ENCODE results near the gene NR2E3.

Gene NR2E3

DNA sequence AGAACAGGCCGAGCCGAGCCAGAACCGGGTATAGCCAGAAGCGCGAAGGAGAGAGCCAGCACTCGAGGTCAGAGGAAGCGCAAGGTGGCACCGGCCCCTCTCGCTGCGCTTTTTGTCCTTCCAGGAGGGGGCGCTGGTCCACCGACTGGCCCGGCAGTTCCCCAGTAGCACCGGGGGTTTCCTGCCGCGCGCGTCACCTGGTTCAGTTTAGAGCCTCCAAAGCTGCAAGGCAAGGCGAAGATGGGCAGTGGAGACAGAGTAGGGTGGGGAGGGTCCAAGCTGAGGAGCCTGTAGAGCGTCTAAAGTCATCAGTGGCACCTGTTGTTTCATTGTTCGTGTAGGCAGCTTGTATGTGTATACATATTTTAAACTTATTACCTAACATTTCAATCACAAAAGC lies 7.6 kb upstream of the NR2E3 start:
- TF ChIP-seq GATA2 (IDR thresholded peaks at IDR 0.05; ENCODE audit: low read depth, low read length), result no peak

DNA sequence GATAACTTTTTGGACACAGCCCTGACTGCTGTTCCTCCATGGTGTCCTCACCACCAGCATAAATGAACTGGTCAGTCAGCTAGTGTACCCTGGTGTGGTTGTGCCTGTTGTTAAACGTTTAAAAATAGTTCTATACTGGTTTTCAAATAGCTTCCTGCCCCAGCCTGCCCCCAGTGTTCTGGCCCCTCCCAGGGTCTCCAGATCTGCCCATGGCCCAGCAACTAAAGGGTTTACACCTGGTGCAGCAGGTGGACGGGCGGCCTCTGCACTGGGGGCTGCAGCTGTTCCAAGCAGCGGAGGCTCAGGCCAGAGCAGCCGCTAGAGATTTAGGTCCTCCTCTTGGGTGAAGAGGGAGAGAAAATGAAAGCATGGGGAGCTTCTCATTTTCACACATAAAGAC lies 6.1 kb upstream of the NR2E3 start:
- TF ChIP-seq GATA2 (IDR thresholded peaks at IDR 0.05; ENCODE audit: low read depth, low read length), result no peak
- TF ChIP-seq GATA3 (IDR thresholded peaks at IDR 0.05; ENCODE audit: low read depth, low read length), result no peak

DNA sequence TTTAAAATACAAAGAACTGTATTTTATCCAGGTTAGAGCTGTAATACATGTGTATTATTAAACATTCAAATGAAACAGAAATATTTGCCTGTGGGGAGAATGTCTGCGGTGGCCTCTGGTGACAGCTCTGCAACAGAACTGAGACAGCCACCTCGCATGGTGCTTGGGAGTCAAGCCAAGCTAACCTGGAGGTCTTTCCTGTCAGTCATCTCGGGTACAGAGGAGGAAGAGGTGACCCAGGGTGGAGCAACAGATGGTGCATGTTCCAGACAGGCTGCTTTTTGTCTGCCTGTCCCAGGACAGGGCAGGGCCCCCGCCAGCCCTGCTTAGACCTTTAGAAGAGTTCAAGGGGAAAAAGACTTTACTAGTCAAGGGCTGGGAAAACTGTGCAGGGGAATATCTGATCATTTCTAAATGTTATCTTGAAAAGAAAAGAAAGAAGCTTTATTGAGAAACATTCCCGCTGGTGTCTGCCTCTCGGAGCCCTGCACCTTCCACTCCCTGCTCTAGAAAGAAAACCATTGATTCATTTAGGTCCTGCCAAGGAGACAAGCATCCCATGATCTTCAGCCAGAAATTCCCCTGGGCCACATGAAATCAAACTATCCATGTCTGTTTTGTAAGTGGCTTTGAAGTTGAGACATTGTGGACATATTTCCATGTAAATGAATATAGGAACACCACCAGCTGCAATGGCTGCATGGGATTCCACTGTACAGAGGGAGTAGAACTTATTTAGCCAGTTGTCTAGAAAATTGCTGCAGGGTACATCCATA lies 5.5 kb upstream of the NR2E3 start:
- TF ChIP-seq GATA2 (IDR thresholded peaks at IDR 0.05; ENCODE audit: low read depth, low read length), result no peak
- TF ChIP-seq GATA3 (IDR thresholded peaks at IDR 0.05; ENCODE audit: low read depth, low read length), result no peak

DNA sequence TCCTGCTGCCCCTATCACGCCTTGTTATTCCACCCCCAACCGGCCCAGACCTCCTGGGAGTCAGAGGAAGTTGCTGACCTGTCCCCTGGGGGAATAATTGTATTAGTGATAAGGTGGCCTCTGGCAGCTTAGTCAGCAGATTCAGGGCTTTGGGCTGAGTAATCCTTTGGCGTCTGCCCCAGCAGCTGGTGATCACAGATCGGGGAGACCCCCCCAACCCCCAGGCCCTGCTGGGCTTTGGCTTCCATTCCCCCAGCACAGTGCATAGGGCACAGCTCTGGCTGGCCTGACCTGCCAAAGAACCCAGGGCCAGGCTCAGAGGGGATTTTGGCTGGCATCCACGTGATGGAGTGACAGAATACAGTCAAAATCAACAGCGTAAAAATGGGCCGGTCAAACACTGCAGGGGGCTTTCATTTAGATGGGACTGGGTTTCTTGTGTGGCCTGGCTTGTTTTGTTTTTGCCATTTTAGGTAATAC lies 3.9 kb upstream of the NR2E3 start:
- TF ChIP-seq GATA3 (IDR thresholded peaks at IDR 0.05; ENCODE audit: low read depth, low read length) (no peak), GATA2 (IDR thresholded peaks at IDR 0.05; ENCODE audit: low read depth, low read length) (no peak; the same call in 1 of the 2 replicates)

DNA sequence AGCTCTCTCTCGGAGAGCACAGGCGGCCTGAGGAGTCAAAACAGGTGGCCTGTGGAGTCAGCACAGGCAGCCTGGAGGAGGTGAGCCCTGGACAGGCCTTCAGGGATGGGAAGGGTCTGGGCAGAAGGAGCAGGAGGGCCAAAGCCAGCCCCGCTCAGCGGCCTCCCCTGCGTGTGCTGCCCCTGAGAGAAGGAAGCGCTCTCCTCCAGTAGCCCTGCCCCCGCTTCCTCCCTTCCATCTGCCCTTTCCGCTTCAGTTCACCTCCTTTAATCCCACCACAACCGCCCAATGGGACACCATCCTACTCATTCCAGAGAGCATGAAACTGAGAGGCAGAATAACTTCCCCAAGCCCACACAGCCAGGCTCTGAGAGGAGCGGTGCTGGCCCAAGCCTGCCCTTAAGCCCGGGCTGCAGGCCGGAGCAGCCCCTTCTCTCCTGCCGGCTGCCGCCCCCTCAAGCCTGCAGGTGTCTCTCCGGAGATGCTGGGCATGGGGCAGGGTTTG lies 3.2 kb upstream of the NR2E3 start:
- no peak for TF ChIP-seq GATA3 (IDR thresholded peaks at IDR 0.05; ENCODE audit: low read depth, low read length)
- no peak for TF ChIP-seq GATA2 (IDR thresholded peaks at IDR 0.05; ENCODE audit: low read depth, low read length)

DNA sequence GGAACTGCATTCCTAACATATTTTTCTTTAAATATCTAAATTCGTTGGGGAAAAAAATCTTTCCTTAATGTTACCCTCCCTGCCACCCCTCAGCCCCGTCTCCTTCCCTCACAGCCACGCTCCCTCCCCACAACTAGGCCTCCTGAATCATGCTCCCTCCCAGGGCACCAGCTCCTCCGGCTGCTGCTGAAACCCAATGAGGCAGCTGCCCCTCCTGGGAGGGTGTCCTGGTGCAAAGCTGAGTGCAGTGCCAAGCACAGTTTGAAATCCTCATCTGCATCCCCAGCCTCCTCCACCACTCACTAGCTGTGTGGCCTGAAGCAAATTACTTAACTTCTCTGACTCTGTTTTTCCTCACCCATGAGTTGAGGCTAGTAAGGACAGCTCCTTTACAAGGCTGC lies 2.7 kb upstream of the NR2E3 start:
- TF ChIP-seq GATA3 (IDR thresholded peaks at IDR 0.05; ENCODE audit: low read depth, low read length) (no peak), GATA2 (IDR thresholded peaks at IDR 0.05; ENCODE audit: low read depth, low read length) (no peak)

DNA sequence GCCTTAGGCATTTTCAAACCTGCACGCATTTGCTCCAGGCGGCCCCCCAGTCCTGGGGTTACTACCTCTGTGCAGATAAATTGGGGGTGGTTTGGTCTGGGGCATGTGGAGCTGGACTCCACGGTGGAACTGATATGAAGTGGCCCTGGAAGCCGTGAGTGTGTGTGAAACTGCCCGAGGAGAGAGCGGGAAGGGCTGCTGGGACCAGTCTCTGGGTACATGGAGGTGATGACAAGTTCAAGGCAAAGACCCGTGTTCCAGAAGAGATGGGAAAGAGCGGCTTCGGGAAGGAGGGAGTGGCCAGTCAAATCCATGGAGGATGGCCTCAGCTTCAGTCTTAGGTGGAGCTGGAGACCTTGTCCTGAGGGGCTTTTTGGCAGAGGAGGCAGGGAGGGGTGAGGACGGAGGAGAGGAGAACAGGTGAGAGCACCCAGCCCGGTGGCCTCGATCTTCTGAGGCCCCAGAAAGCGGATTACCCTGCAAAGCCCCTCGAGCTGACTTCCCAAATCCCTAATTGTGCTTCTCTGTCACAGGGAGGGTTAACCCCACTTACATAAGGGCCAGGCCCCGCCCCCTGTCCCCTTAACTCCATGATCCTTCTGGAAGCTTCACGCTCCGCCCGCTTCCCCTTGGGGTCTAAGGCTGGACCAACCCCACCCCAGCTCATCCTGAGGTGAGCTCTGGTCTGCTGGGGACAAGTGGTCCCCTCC lies 1.9 kb upstream of the NR2E3 start:
- TF ChIP-seq GATA2 (IDR thresholded peaks at IDR 0.05; ENCODE audit: low read depth, low read length) (no peak), GATA3 (IDR thresholded peaks at IDR 0.05; ENCODE audit: low read depth, low read length) (no peak)

DNA sequence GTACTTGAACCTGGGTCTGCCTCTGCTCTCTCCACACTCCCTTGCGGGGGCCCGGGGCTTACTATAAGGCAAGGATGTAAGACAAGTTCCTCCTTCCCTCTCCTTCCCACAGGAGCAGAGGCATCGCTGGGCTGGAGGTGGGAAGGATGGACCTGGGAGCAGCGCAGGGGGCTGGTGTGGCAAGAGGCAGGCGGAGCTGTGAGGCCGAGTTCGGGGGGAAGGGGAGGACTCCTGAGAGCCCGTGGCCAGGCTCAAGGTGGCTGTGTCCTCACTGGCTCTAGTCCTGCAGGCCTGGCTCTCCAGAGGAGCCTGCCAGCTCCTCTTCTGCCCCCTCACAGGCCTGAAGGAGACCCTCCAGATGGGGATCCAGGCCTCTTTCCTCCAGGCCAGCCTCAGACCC lies 1.0 kb upstream of the NR2E3 start:
- TF ChIP-seq GATA3 (IDR thresholded peaks at IDR 0.05; ENCODE audit: low read depth, low read length) (no peak), GATA2 (IDR thresholded peaks at IDR 0.05; ENCODE audit: low read depth, low read length) (no peak)

DNA sequence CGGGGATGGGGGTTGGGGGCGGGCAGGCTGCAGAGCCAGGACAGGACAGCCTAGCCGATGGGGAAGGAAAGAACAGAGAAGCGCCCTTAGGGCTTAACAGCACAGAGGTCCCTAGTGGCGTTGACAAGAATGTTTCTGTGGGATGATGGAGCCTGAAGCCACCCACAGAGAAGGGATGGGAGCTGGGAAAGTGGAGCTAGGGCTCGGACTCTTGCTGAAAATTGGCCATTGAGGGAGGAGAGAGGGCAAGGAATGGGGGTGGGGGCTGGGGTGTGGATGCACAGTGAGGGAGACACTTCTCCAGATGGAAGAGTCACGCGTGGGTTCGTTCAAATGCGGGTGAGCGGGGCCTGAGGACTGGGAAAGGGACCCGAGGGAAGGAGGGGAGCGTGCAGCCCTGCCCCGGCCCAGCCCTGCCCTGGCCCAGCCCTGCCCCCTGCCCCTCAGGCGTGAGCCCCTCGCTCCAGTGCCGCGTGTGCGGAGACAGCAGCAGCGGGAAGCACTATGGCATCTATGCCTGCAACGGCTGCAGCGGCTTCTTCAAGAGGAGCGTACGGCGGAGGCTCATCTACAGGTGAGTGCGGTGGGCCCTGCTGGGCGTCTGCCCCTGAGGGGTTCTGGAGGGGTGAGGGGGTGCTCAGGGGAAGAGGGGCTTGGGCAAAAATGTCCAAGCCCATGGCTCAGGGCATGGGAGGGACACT lies 832 bp downstream of the NR2E3 start:
- TF ChIP-seq GATA2 (IDR thresholded peaks at IDR 0.05; ENCODE audit: low read depth, low read length) (no peak), GATA3 (IDR thresholded peaks at IDR 0.05; ENCODE audit: low read depth, low read length) (no peak)

DNA sequence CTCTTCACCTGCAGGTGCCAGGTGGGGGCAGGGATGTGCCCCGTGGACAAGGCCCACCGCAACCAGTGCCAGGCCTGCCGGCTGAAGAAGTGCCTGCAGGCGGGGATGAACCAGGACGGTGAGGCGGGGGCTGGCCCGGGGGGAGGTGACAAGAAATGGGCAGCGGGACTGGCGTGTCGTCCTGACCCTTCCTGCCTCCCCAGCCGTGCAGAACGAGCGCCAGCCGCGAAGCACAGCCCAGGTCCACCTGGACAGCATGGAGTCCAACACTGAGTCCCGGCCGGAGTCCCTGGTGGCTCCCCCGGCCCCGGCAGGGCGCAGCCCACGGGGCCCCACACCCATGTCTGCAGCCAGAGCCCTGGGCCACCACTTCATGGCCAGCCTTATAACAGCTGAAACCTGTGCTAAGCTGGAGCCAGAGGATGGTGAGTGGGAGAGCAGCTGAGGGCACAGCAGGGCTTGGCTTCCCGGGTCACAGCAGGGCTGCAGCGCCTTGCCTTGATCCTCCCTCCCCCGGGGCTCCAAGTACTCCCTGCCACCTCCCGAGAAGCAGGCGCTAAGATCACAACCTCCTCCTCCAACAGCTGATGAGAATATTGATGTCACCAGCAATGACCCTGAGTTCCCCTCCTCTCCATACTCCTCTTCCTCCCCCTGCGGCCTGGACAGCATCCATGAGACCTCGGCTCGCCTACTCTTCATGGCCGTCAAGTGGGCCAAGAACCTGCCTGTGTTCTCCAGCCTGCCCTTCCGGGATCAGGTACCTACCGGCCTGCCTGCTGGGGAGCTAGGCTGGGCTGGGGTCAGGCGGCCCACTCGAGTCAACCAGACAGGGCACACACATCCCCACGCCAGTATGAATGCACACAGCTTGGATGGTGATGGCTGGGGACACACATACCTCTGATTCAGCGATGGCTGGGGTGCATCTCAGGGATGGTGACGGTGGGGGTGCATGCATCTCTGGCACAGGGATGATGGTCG lies 1.7 kb downstream of the NR2E3 start:
- no peak for TF ChIP-seq GATA2 (IDR thresholded peaks at IDR 0.05; ENCODE audit: low read depth, low read length)
- TF ChIP-seq GATA3 (IDR thresholded peaks at IDR 0.05; ENCODE audit: low read depth, low read length), result no peak

DNA sequence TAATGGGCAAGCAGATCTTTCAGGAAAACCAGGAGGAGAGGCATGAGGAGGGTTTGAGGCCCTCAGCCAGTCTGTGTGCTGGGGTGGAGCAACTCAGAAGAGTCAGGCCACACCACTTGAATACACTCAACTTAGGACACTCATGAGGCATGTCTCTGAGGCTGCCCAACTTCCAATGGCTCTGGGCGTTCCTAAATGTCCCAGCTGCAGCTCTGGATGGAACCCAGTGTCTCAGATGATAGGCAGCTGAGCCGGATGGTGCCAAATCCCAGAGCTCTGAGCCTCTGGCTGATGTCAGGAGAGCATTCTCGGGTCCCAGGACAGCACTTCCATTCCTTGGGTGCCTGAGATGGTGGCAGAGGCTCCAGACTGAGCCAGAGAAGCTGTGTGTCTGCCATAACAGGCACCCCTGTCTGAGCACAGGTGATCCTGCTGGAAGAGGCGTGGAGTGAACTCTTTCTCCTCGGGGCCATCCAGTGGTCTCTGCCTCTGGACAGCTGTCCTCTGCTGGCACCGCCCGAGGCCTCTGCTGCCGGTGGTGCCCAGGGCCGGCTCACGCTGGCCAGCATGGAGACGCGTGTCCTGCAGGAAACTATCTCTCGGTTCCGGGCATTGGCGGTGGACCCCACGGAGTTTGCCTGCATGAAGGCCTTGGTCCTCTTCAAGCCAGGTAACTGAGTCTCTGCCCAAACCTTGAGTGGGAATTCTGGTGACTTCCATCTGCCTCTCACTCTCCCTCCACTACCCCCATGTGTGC lies 2.8 kb downstream of the NR2E3 start:
- TF ChIP-seq GATA3 (IDR thresholded peaks at IDR 0.05; ENCODE audit: low read depth, low read length), result no peak
- TF ChIP-seq GATA2 (IDR thresholded peaks at IDR 0.05; ENCODE audit: low read depth, low read length), result no peak

DNA sequence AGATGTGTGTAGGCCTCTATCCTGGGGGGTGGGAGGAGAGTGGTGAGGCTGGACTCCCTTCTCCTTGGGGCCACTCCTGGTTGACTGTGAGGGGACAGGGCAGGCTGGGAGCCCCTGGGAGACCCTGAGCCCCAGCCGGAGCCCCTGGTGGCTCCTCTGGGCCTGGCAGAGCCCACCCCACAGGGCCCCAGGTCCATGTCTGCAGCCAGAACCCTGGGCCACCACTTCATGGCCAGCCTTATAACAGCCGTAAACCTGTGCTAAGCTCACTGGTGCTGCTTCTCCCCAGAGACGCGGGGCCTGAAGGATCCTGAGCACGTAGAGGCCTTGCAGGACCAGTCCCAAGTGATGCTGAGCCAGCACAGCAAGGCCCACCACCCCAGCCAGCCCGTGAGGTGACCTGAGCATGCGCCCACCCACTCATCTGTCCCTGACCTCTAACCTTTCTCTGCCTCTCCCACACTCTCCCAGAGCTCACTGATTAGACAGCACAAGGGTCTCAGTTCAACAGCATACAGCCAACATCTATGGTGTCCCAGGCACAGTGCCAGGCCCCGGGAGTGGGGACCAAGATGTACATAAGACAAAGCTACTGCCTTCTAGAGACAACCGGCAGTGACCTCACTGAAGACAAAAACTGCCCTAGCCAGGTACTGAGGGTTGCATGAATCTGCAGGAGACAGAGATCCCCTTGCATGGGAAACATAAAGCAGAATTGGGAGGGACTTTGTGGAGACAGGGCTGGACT lies 3.5 kb downstream of the NR2E3 start:
- TF ChIP-seq GATA3 (IDR thresholded peaks at IDR 0.05; ENCODE audit: low read depth, low read length) (no peak), GATA2 (IDR thresholded peaks at IDR 0.05; ENCODE audit: low read depth, low read length) (no peak)

Measured in SH-SY5Y (cell line).